NCI-H2227 (cell line): ENCODE measurements around the gene RAPGEF2.
"Not testable (repeated sequence)": the region's sequence is repeated elsewhere in the genome, so short reads cannot be mapped to it uniquely, and the experiment has no call there.

Experiments used
- DNase-seq: peaks from one replicate; lab custom pipeline; 2025; ENCODE audit not compliant: unreplicated experiment; lab: John Stamatoyannopoulos, UW

RAPGEF2 gene

GRCh38 chr4:159102622-159103383 lies at the start of gene RAPGEF2:
Gene RAPGEF2, plus strand, starts transcription at chr4:159103079. Its CDS starts 1,084 bp downstream, at chr4:159104163.
- DNase-seq: peak; percentile 84

DNA sequence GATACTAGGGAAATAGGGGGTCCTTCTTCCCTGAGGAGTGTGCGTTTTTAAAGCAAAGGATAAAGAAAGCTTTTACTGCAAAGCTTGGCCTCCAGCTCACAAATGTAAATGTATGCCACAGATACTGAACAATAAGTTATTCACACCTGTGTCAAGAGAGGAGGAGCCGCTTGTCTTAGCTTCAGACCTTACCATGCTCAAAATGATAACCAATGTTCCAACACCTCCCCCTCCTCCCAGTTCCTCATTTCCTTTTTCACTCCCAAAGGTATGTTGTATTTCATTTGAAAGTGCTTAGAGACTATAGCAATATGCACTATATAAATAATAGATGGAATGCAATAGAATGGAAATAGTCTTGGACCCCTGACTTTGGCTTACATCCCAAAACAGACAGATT lies 47.0 kb upstream of the RAPGEF2 start:
- DNase-seq: no peak

- no peak for DNase-seq
Measured at GRCh38 chr4:159060161-159060560, 42.7 kb upstream of the RAPGEF2 start.

GRCh38 chr4:159062381-159062780 lies 40.5 kb upstream of the RAPGEF2 start:
- DNase-seq: no peak

- no peak for DNase-seq
Measured at GRCh38 chr4:159065513-159066240, 37.2 kb upstream of the RAPGEF2 start.

DNA sequence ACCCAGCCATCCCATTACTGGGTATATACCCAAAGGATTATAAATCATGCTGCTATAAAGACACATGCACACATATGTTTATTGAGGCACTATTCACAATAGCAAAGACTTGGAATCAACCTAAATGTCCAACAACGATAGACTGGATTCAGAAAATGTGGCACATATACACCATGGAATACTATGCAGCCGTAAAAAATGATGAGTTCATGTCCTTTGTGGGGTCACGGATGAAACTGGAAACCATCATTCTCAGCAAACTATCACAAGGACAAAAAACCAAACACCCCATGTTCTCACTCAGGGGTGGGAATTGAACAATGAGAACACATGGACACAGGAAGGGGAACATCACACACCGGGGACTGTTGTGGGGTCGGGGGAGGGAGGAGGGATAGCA lies 34.7 kb upstream of the RAPGEF2 start:
- not testable (repeated sequence) for DNase-seq

GRCh38 chr4:159069922-159070321 lies 33.0 kb upstream of the RAPGEF2 start:
- DNase-seq: no peak

GRCh38 chr4:159070742-159071141 lies 32.1 kb upstream of the RAPGEF2 start:
- no peak for DNase-seq

DNA sequence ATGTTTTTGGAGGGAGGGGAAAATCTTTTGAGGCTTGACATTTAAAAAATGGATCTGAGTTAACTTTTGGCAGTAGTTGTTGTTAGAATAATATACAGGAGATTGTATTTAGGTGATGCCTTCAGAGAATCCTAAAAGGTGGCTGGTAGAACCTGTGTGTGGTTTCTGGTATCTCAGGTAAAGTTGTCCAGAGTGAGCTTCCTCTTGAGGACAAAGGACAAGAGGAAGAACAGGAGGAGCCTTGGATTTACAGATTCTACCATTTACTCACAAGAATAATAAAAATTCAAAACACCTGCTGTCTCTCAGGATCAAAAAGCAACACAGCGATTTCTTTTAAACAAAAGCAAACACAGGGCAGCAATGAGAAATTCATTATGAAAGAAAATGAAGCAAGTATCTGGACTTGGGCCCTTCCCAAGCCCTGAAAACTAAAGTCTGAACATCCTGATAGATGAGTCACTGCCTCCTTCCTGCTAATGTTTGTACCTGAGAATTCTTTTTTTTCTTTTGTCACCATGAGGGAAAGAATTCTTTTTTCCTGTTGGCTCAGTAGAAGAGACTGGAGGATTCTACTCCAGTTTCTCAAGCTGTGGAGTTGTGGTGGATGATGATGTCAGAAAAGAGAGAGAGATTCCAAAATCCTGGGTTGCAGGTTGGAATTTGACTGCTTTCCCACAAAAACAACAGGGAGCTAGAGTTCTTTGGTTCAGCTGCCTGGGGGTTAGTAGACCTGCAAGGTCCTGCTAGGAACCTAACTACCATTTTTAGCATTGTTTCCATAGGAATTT lies 31.5 kb upstream of the RAPGEF2 start:
- DNase-seq: no peak

DNA sequence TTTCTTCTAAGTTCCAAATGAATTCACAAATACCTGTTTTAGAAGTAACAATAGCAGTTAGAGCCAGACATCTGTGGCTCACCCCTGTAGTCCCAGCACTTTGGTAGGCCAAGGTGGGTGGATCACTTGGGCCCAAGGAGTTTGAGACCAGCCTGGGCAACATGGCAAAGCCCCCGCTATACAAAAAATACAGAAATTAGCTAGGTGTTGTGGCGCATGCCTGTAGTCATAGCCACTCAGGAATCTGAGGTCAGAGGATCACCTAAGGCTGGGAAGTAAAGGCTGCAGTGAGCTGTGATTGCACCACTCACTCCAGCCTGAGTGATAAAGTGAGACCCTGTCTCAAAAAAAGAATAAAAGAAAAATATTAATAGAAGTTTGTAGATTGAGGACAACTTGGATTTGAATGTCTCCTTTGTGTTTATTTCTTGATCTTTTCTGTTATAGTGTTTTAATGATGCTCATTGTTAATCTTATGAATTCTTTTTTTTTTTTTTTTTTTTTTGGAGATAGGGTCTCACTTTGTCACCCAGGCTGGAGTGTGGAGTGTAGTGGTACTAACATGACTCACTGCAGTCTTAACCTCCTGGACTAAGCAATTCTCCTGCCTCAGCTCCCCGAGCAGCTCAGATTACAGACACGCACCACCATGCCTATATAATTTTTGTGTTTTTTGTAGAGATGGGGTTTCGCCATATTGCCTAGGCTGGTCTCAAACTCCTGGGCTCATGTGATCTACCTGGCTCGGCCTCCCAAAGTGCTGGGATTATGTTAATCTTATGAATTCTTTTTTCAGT lies 30.7 kb upstream of the RAPGEF2 start:
- no peak for DNase-seq

DNA sequence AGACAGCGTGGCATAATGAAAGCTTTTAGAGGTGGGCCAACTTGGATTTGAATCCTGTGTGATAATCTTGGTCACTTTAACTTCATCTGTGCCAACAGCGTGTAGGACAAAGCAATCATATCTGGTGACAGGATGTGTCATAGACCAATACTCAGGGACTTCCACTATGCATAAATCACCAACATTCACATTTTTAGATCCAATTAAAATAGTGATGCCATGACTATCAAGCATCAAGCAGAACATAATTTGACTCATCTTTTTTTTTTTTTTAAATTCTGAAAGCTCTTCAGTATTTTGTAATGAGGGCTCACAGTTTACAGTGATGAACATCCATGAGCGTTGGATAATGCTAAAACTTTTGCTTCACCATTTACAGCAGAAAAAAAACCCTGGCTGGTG lies 27.3 kb upstream of the RAPGEF2 start:
- no peak for DNase-seq

DNA sequence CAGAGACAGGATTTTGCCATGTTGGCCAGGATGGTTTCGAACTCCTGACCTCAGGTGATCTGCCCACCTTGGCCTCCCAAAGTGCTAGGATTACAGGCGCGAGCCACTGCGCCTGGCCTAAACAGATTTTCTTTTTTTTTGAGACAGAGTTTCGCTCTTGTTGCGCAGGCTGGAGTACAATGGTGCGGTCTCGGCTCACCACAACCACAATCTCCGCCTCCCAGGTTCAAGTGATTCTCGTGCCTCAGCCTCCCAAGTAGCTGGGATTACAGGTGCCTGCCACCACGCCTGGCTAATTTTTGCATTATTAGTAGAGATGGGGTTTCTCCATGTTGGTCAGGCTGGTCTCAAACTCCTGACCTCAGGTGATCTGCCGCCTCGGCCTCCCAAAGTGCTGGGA lies 25.9 kb upstream of the RAPGEF2 start:
- not testable (repeated sequence) for DNase-seq

GRCh38 chr4:159077702-159078495 lies 25.0 kb upstream of the RAPGEF2 start:
- no peak for DNase-seq

GRCh38 chr4:159079074-159079473 lies 23.8 kb upstream of the RAPGEF2 start:
- DNase-seq: no peak

DNA sequence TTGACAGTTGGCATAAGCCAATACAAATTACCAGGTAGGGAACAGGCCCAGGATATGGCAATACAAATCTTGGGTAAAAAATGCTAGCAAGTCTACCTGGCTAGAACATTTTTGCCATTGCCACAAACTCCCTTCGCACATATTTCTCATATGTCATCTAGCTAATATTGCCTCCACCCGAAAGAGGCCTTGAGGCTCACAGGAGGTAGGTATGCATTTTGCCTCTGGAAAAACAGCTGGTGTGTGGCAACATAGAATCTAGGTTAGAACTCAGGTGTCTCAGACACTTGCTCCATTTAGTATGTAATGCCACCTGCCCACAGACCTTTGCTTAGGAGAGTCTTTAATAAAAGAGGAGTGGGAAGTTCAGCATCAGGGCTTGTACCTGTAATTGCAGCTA lies 16.3 kb upstream of the RAPGEF2 start:
- no peak for DNase-seq

GRCh38 chr4:159090255-159090654 lies 12.6 kb upstream of the RAPGEF2 start:
- DNase-seq: no peak

DNA sequence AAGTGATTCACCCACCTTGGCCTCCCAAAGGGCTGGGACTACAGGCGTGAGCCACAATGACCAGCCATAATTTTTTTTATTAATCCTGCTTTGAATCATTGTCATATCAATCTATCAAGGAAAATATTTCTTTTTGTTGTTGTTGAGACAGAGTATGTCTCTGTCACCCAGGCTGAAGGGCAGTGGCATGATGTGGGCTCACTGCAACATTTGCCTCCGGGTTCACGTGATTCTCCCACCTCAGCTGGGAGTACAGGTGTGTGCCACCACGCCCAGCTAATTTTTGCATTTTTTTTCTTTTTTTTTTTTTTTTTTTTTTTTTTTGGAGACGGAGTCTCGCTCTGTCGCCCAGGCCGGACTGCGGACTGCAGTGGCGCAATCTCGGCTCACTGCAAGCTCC lies 8.7 kb upstream of the RAPGEF2 start:
- DNase-seq: not testable (repeated sequence)

DNA sequence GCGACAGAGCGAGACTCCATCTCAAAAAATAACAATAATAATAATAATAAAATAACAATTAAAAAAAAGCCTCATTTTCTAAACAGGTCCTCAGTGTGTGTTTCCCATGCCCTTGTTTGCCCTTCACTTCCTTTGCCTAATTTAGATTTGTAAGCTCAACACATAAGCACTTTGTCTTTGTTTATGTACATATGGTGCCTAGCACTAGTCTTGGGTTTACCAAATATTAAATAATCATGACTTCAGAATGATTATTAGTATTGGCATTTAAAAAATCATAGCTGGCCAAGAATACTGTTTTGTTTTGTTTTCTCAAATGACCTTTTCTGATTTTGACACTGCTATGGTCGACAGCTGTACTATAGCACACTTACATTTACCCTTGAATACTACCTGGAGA lies 6.4 kb upstream of the RAPGEF2 start:
- no peak for DNase-seq

DNA sequence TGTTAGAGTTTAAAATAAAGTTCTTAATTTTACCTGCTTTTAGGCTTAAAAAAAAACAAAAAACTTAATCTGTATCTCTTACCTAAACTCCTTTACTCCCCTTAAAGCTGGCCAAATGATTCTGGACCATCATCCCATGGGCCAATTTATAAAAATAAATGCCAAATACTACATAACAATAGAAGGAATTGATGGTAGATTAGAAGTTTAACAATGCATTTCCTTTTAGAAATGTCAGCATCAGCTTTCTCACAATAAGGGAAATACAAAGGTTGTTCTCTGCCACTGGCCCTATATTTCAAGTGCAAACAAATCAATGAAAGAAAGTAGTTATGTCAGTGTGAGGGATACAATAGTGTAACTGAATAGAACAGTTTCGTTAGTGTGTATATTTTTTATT lies 5.7 kb upstream of the RAPGEF2 start:
- no peak for DNase-seq

- peak; percentile 29 for DNase-seq
Measured at GRCh38 chr4:159097785-159098184, 5.1 kb upstream of the RAPGEF2 start.
